ENCODE results near the gene PCID2.

The PCID2 gene

GRCh38 chr13:113208421-113209335, at the start of gene PCID2:
Gene PCID2 (minus strand): TSS chr13:113208669. CDS start chr13:113208634, 35 bp downstream.
- TF ChIP-seq GATA3 (IDR thresholded peaks at IDR 0.05; ENCODE audit: low read depth, low read length) (no peak), GATA2 (IDR thresholded peaks at IDR 0.05; ENCODE audit: low read depth, low read length) (no peak)

GRCh38 chr13:113252516-113253095, 44.1 kb upstream of the PCID2 start:
- TF ChIP-seq GATA2 (IDR thresholded peaks at IDR 0.05; ENCODE audit: low read depth, low read length) (no peak), GATA3 (IDR thresholded peaks at IDR 0.05; ENCODE audit: low read depth, low read length) (no peak)

GRCh38 chr13:113245849-113246796, 37.7 kb upstream of the PCID2 start:
- TF ChIP-seq GATA2 (IDR thresholded peaks at IDR 0.05; ENCODE audit: low read depth, low read length) (no peak), GATA3 (IDR thresholded peaks at IDR 0.05; ENCODE audit: low read depth, low read length) (no peak)

- TF ChIP-seq GATA3 (IDR thresholded peaks at IDR 0.05; ENCODE audit: low read depth, low read length) = no peak
- no peak for TF ChIP-seq GATA2 (IDR thresholded peaks at IDR 0.05; ENCODE audit: low read depth, low read length)
These were observed 35.4 kb upstream of the PCID2 start for GRCh38 chr13:113243847-113244246.

- TF ChIP-seq GATA3 (IDR thresholded peaks at IDR 0.05; ENCODE audit: low read depth, low read length) (no peak), GATA2 (IDR thresholded peaks at IDR 0.05; ENCODE audit: low read depth, low read length) (no peak)
These were observed 31.5 kb upstream of the PCID2 start for GRCh38 chr13:113239986-113240385.

- TF ChIP-seq GATA3 (IDR thresholded peaks at IDR 0.05; ENCODE audit: low read depth, low read length) = no peak
- TF ChIP-seq GATA2 (IDR thresholded peaks at IDR 0.05; ENCODE audit: low read depth, low read length) = no peak
These were observed 30.9 kb upstream of the PCID2 start for GRCh38 chr13:113239357-113239756.

- TF ChIP-seq GATA2 (IDR thresholded peaks at IDR 0.05; ENCODE audit: low read depth, low read length) = no peak
- TF ChIP-seq GATA3 (IDR thresholded peaks at IDR 0.05; ENCODE audit: low read depth, low read length) = no peak
These were observed 30.1 kb upstream of the PCID2 start for GRCh38 chr13:113238536-113238935.

GRCh38 chr13:113233101-113233500, 24.6 kb upstream of the PCID2 start:
- TF ChIP-seq GATA2 (IDR thresholded peaks at IDR 0.05; ENCODE audit: low read depth, low read length) (no peak), GATA3 (IDR thresholded peaks at IDR 0.05; ENCODE audit: low read depth, low read length) (no peak)

GRCh38 chr13:113232208-113233003, 23.9 kb upstream of the PCID2 start:
- TF ChIP-seq GATA3 (IDR thresholded peaks at IDR 0.05; ENCODE audit: low read depth, low read length) (no peak), GATA2 (IDR thresholded peaks at IDR 0.05; ENCODE audit: low read depth, low read length) (no peak)

GRCh38 chr13:113231306-113232207, 23.1 kb upstream of the PCID2 start:
- no peak for TF ChIP-seq GATA3 (IDR thresholded peaks at IDR 0.05; ENCODE audit: low read depth, low read length)
- no peak for TF ChIP-seq GATA2 (IDR thresholded peaks at IDR 0.05; ENCODE audit: low read depth, low read length)

GRCh38 chr13:113229791-113230190, 21.3 kb upstream of the PCID2 start:
- TF ChIP-seq GATA3 (IDR thresholded peaks at IDR 0.05; ENCODE audit: low read depth, low read length) (no peak), GATA2 (IDR thresholded peaks at IDR 0.05; ENCODE audit: low read depth, low read length) (no peak)

GRCh38 chr13:113229161-113229560, 20.7 kb upstream of the PCID2 start:
- no peak for TF ChIP-seq GATA3 (IDR thresholded peaks at IDR 0.05; ENCODE audit: low read depth, low read length)

Data from SH-SY5Y (cell line).